H1 (cell line): ENCODE data around the gene COL20A1. TPM values are rescaled to one million over a fixed set of nuclear protein-coding genes. Genes with fewer than 3 reads are reported as not detected.

ENCODE experiments used
- CTCF ChIA-PET: fragments of 300-600 bp; sonication (Branson Sonifier 250); formaldehyde crosslinking; loops from one replicate; lab custom pipeline; 2021; ENCODE audit not compliant: partially characterized antibody; lab: Charles Lee
- POLR2A ChIA-PET: fragments of 300-600 bp; sonication (Branson Sonifier 250); formaldehyde crosslinking; loops from one replicate; lab custom pipeline; 2021; ENCODE audit warnings: inconsistent platforms; ENCODE audit not compliant: partially characterized antibody; lab: Charles Lee
- DNase-seq, 2 experiments: peaks; one replicate each; pipeline versions ENCODE4 v3.0.0 to v3.0.0-alpha.2; 2010 to 2022; ENCODE audit warnings: low spot score in 2 of 2, low read depth in 1 of 2, mixed read lengths in 1 of 2
- FAIRE-seq: peaks from 2 replicates; lab custom pipeline; 2011; peaks lifted over from hg19 to GRCh38; lab: Jason Lieb, UNC
- H2AFZ ChIP-seq: 2 replicates; pipeline ENCODE4 v1.8.1; 2012; ENCODE audit warnings: low read length, inconsistent platforms
- H2AK5ac ChIP-seq: 2 replicates; pipeline ENCODE4 v1.6.1; 2013; ENCODE audit warnings: low read depth, low read length
- H2BK120ac ChIP-seq: replicated peaks from 2 replicates; pipeline ENCODE3; 2013; ENCODE audit warnings: low read depth, low read length, inconsistent platforms
- H2BK12ac ChIP-seq: 2 replicates; pipeline ENCODE4 v1.6.1; 2013; ENCODE audit warnings: low read depth, low read length
- H2BK15ac ChIP-seq: 2 replicates; pipeline ENCODE4 v1.6.1; 2013; ENCODE audit warnings: low read length
- H2BK20ac ChIP-seq: 2 replicates; pipeline ENCODE4 v1.6.1; 2013; ENCODE audit warnings: low read length
- H2BK5ac ChIP-seq: 2 replicates; pipeline ENCODE4 v1.6.1; 2013; ENCODE audit warnings: low read depth, low read length
- H3K14ac ChIP-seq: 2 replicates; pipeline ENCODE4 v1.6.1; 2013; ENCODE audit warnings: inconsistent platforms; ENCODE audit not compliant: insufficient read length
- H3K18ac ChIP-seq: 2 replicates; pipeline ENCODE4 v1.6.1; 2013; ENCODE audit warnings: low read length; ENCODE audit errors: extremely low read depth
- H3K23ac ChIP-seq: 2 replicates; pipeline ENCODE4 v1.6.1; 2013; ENCODE audit warnings: inconsistent platforms; ENCODE audit not compliant: insufficient read length
- H3K23me2 ChIP-seq: 2 replicates; pipeline ENCODE4 v1.6.1; 2013; ENCODE audit warnings: low read depth, low read length
- H3K27ac ChIP-seq: 2 replicates; pipeline ENCODE4 v1.6.1; 2011; ENCODE audit warnings: low read depth, low read length, inconsistent platforms
- H3K27me3 ChIP-seq, 4 experiments: replicated peaks in 1 of 4; 1 replicate in 1 of 4; 2 replicates in 3 of 4; pipeline versions ENCODE4 v1.6.1 to v1.8.1; 2011 to 2013; ENCODE audit warnings: low read length in 3 of 4, mild to moderate bottlenecking in 3 of 4, inconsistent platforms in 2 of 4, mixed read lengths in 2 of 4, moderate library complexity in 1 of 4; ENCODE audit not compliant: control insufficient read depth in 3 of 4, insufficient read depth in 3 of 4; ENCODE audit errors: extremely low read depth in 1 of 4
- H3K36me3 ChIP-seq, 4 experiments: 2 replicates each; pipeline versions ENCODE4 v1.6.1 to v1.8.1; 2011 to 2013; ENCODE audit warnings: mild to moderate bottlenecking in 4 of 4, low read length in 3 of 4, moderate library complexity in 2 of 4, control low read depth in 1 of 4, inconsistent platforms in 1 of 4; ENCODE audit not compliant: insufficient read depth in 4 of 4, control insufficient read depth in 2 of 4
- H3K4ac ChIP-seq: replicated peaks from 2 replicates; pipeline ENCODE3; 2013; ENCODE audit warnings: low read length, low read depth, mixed read lengths, inconsistent platforms; ENCODE audit not compliant: insufficient read length
- H3K4me1 ChIP-seq, 4 experiments: replicated peaks in 1 of 4; 1 replicate in 1 of 4; 2 replicates in 3 of 4; pipeline versions ENCODE4 v1.6.1 to v1.8.1; 2011 to 2013; ENCODE audit warnings: low read length in 3 of 4, inconsistent platforms in 2 of 4, mixed read lengths in 1 of 4; ENCODE audit not compliant: insufficient read depth in 4 of 4, control insufficient read depth in 3 of 4
- H3K4me2 ChIP-seq, 2 experiments: 2 replicates each; pipeline versions ENCODE4 v1.6.1 to v1.8.1; 2011 to 2013; ENCODE audit warnings: low read depth in 2 of 2, low read length in 2 of 2, control low read depth in 1 of 2, inconsistent platforms in 1 of 2, mild to moderate bottlenecking in 1 of 2; ENCODE audit not compliant: insufficient read depth in 1 of 2
- H3K4me3 ChIP-seq, 4 experiments: fragments of 200-600, 300-600 bp in 1 of 4; sonication (generic), shearing (Covaris generic), sonication (Bioruptor Twin) in 1 of 4; 2 replicates each; pipeline versions ENCODE4 v1.5.1 to v1.8.1; 2011 to 2016; ENCODE audit warnings: low read length in 4 of 4, low read depth in 3 of 4, control low read depth in 2 of 4, inconsistent platforms in 2 of 4, mild to moderate bottlenecking in 2 of 4, mixed read lengths in 1 of 4, moderate library complexity in 1 of 4; ENCODE audit not compliant: insufficient read depth in 2 of 4; ENCODE audit errors: extremely low read depth in 1 of 4
- H3K56ac ChIP-seq: replicated peaks from 2 replicates; pipeline ENCODE3; 2013; ENCODE audit warnings: low read depth, mild to moderate bottlenecking, mixed read lengths, low read length, inconsistent platforms; ENCODE audit not compliant: insufficient read length
- H3K79me1 ChIP-seq: 2 replicates; pipeline ENCODE4 v1.6.1; 2013; ENCODE audit warnings: low read depth, low read length, control low read depth
- H3K79me2 ChIP-seq, 2 experiments: 2 replicates each; pipeline versions ENCODE4 v1.6.1 to v1.8.1; 2012 to 2013; ENCODE audit warnings: low read length in 2 of 2, mild to moderate bottlenecking in 2 of 2, inconsistent platforms in 1 of 2; ENCODE audit not compliant: insufficient read depth in 2 of 2, control insufficient read depth in 1 of 2
- H3K9ac ChIP-seq, 4 experiments: replicated peaks in 1 of 4; 1 replicate in 1 of 4; 2 replicates in 3 of 4; pipeline versions ENCODE4 v1.6.1 to v1.8.1; 2011 to 2013; ENCODE audit warnings: low read depth in 3 of 4, low read length in 3 of 4, control low read depth in 2 of 4, mild to moderate bottlenecking in 2 of 4, moderate library complexity in 2 of 4, inconsistent platforms in 1 of 4; ENCODE audit errors: extremely low read depth in 1 of 4
- H3K9me3 ChIP-seq, 2 experiments: 2 replicates each; pipeline versions ENCODE4 v1.6.1 to v1.8.1; 2012 to 2013; ENCODE audit warnings: mild to moderate bottlenecking in 2 of 2, moderate library complexity in 2 of 2, control low read depth in 1 of 2, inconsistent platforms in 1 of 2, low read depth in 1 of 2, low read length in 1 of 2, mixed read lengths in 1 of 2; ENCODE audit not compliant: insufficient read depth in 2 of 2
- H4K20me1 ChIP-seq, 2 experiments: replicated peaks in 1 of 2; 2 replicates each; pipeline versions ENCODE3 to v1.8.1; 2011 to 2013; ENCODE audit warnings: inconsistent platforms in 2 of 2, low read length in 2 of 2, mild to moderate bottlenecking in 1 of 2; ENCODE audit not compliant: insufficient read depth in 2 of 2, control insufficient read depth in 1 of 2
- H4K5ac ChIP-seq: 2 replicates; pipeline ENCODE4 v1.6.1; 2013; ENCODE audit warnings: low read length, low read depth, mixed read lengths, inconsistent platforms; ENCODE audit not compliant: insufficient read length
- H4K8ac ChIP-seq: 2 replicates; pipeline ENCODE4 v1.8.0; 2013; ENCODE audit warnings: mild to moderate bottlenecking, moderate library complexity, low read length, inconsistent platforms; ENCODE audit not compliant: insufficient read depth; ENCODE audit errors: extremely low read depth
- H4K91ac ChIP-seq: replicated peaks from 2 replicates; pipeline ENCODE3; 2013; ENCODE audit warnings: low read length, mixed read lengths, inconsistent platforms; ENCODE audit not compliant: insufficient read length
- GTF2F1 ChIP-seq: IDR thresholded peaks from 2 replicates; pipeline ENCODE4 v1.6.1; 2012; ENCODE audit warnings: low read depth, low read length, improper control_type of control experiment, borderline replicate concordance
- RBBP5 ChIP-seq: IDR thresholded peaks from 2 replicates; pipeline ENCODE4 v1.7.1; 2012; ENCODE audit warnings: low read depth, mild to moderate bottlenecking, inconsistent platforms, low read length, moderate library complexity, borderline replicate concordance
- RNF2 ChIP-seq: fragments of 200-900, 300-1000 bp; sonication (generic); IDR thresholded peaks from 2 replicates; pipeline ENCODE4 v1.7.1; 2016; ENCODE audit warnings: borderline replicate concordance, low read depth, mild to moderate bottlenecking, antibody characterized with exemption, low read length; ENCODE audit not compliant: poor library complexity, severe bottlenecking; ENCODE audit errors: missing control alignments
- SP2 ChIP-seq: IDR thresholded peaks from 2 replicates; pipeline ENCODE4 v1.6.1; 2012; ENCODE audit warnings: mild to moderate bottlenecking, low read length, inconsistent platforms
- SRF ChIP-seq: IDR thresholded peaks from 2 replicates; pipeline ENCODE4 v1.6.1; 2011; ENCODE audit warnings: mild to moderate bottlenecking, low read depth, low read length, moderate library complexity
- TEAD4 ChIP-seq: IDR thresholded peaks from 2 replicates; pipeline ENCODE4 v1.6.1; 2012; ENCODE audit warnings: low read depth, low read length, inconsistent platforms, mixed read lengths
- WGBS, 2 experiments: shearing (Covaris generic) in 1 of 2; methylation state at CpG; one replicate each; pipeline versions ENCODE4 v1.1.6 to v1.1.7; 2013 to 2015; ENCODE audit warnings: low lambda C conversion rate in 2 of 2, mixed read lengths in 2 of 2, inconsistent platforms in 1 of 2, low coverage in 1 of 2, missing lambda C conversion rate in 1 of 2; ENCODE audit not compliant: insufficient replicate concordance in 2 of 2, insufficient coverage in 1 of 2, insufficient read length in 1 of 2; ENCODE audit errors: extremely low coverage in 1 of 2, missing lambda C conversion rate in 1 of 2; 5-methylcytosine and 5-hydroxymethylcytosine counted together
- polyA plus RNA-seq, 7 experiments: library from polyadenylated mRNA; depleted of rRNA in 3 of 7; stranded (reverse) in 5 of 7; unstranded in 2 of 7; fragments of >200 nt in 5 of 7; fragments of 200-250 nt in 2 of 7; gene quantifications; 1 replicate in 5 of 7; 2 replicates in 1 of 7; 4 replicates in 1 of 7; pipeline versions ENCODE4 v1.2.1 to v1.2.3, GENCODE V29; 2011 to 2013; ENCODE audit warnings: missing spikeins in 2 of 7, mixed read lengths in 2 of 7
- total RNA-seq: library from RNA; stranded (reverse); fragmentation: NEBNext Ultra II Directional; extraction: Animal tissue kit (Norgen Biotek cat#: 25700); gene quantifications from 2 replicates; pipeline ENCODE4 v1.2.1, GENCODE V29; 2021

The COL20A1 gene
- total and polyA plus RNA-seq, 2 of the 8 experiments (the other 6 are each of a cell fraction or from before 2014, with no cell fraction given): 0.19 to 0.21 TPM

GRCh38 chr20:63289311-63290135 is 3.5 kb upstream of the COL20A1 start:
- WGBS, 2 experiments: 92% methylated on average over 24 of the region's 25 CpGs; no CpG with 5 or more reads in 1 of the 2 experiments
- Histone ChIP-seq H3K27ac (no peak overlapping the region), H2BK5ac (no peak overlapping the region), H3K56ac (no peak overlapping the region), H3K27me3 (no peaks in the 10 kb centered on the region), H3K4me2 (no peak overlapping the region), H3K4ac (no peak overlapping the region), H4K91ac (no peak overlapping the region), H4K8ac (no peak overlapping the region), H4K20me1 (peaks cover 0 to 9% of the 10 kb centered on the region in 2 experiments), H3K23ac (no peak overlapping the region), H2BK15ac (no peak overlapping the region), H2BK20ac (no peak overlapping the region), H3K9ac (no peak overlapping the region), H3K4me3 (no peak overlapping the region), H2AK5ac (no peak overlapping the region), H3K23me2 (no peaks in the 10 kb centered on the region), H3K9me3 (no peaks in the 10 kb centered on the region), H2BK12ac (no peak overlapping the region), H3K79me1 (no peaks in the 10 kb centered on the region; the same call in 1 of the 2 replicates), H3K4me1 (peaks cover 0 to 14% (median 6%) of the 10 kb centered on the region in 4 experiments; a peak in 4 of 7 replicates), H2AFZ (no peak overlapping the region), H3K36me3 (peaks cover 0 to 26% (median 6%) of the 10 kb centered on the region in 4 experiments; a peak in 4 of 8 replicates), H3K18ac (no peak overlapping the region), H2BK120ac (no peak overlapping the region), H3K14ac (no peak overlapping the region), H3K79me2 (no peaks in the 10 kb centered on the region), H4K5ac (no peak overlapping the region)
- ChIA-PET POLR2A (no interaction called here), CTCF (interaction anchor here (1.0 to 9.9 kb wide), 7 partner anchors 8 to 90 kb away, joined by 3 to 81 read pairs (median 21); partner anchors contain the start of gene ARFGAP1)
- no peak for FAIRE-seq
- TF ChIP-seq SRF (no peak), SP2 (no peak), RNF2 (no peak), RBBP5 (no peak), TEAD4 (no peak), GTF2F1 (no peak)
- DNase-seq: no peak
